NCI-H2171 (cell line): ENCODE results near the gene ZNF865.

Source experiments
- DNase-seq: peaks from one replicate; lab custom pipeline; 2025; lab: John Stamatoyannopoulos, UW

ZNF865 gene

GRCh38 chr19:55623561-55623960 is 18.1 kb downstream of the ZNF865 start:
- no peak for DNase-seq

DNA sequence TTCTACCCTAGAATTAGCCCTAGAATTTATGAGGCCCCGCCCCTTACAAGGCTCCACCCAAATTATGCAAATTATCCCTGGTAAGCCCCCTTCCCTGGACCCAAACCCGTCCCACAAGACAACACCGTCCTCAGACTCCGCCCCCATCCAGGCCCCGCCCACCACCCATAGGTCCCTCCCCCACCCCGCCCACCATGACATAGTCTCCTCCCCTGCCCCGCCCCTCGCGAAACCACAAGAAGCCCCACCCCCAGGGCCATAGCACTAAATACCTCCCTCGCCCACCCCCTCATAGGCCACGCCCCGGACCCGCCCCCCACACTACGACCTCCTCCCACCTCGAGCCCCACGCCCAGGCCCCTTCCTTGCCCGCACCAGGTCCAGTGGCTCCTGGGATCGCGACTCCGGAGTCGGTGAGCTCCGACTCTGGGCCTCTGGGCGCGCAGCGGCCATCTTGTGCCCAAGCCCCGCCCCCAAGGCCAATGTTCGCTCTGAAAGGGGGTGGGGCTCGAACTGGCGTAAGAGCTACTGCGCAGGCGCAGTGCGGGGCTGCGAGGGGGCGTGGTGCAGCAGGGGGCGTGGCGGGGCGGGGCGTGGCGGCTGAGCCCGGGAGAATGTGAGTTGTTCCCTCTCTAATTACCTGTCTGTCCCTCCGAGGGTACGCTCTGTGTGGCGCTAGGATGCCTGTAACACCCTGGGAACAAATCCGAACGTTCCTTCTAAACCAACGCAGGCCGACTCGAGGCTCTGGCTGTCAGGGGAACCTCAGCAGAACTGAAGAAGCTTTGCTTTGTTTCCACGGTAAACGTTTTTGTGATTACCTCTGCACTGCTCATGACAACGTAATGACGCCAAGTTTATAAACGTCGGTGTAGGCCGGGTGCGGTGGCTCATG is 18.9 kb downstream of the ZNF865 start, which contains the start of gene ZNF784:
Gene ZNF784 (minus strand): TSS at position 458 of the 895 bp plus-strand sequence. CDS start 5 bp downstream, at position 453.
- peak; percentile 93 for DNase-seq

DNA sequence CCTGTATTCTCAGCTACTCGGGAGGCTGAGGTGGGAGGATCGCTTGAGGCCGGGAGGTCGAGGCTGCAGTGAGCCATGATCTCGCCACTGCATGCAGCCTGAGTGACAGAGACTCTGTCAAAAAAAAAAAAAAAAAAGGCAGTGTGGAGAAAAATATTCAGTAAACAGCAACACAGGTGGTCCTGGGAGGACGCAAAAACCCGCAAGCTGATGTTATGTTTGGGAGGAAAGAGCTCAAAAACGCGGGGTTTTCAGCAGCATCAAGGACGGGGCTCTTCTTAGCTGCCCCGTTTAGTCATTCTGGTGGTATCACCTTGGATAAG is 19.5 kb downstream of the ZNF865 start:
- no peak for DNase-seq

DNA sequence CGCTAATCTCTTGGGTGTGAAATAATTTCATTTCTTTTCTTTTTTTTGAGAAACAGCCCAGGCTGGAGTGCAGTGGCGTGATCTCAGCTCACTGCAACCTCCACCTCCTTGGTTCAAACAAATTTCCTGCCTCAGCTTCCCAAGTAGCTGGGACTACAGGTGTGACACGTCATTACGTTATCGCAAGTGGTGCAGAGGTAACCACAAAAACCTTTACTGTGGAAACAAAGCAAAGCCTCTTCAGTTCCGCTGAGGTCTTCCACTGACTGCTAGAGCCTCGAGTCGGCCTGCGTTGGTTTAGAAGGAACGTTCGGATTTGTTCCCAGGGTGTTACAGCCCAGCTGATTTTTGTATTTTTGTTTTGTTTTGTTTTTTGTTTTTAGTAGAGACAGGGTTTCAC is 20.9 kb downstream of the ZNF865 start:
- no peak for DNase-seq

DNA sequence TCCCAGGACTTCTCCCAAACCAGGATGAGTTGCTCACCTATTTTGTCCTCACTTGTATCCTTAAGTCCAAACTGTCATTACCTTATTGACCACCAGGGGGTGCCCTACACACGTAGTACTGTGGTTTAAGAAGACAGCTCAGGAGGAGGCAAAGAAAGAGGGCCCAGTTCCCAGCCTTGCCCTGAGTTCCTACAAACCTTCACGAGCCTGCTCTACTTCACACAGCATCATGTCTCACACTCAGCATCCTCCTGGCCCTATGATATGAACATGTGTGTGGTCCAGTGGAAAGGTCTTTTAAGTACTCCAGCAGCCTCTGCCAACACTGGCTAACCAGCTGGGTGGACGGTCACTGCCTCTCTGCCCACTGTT is 27.0 kb downstream of the ZNF865 start:
- DNase-seq, result peak; percentile 64

DNA sequence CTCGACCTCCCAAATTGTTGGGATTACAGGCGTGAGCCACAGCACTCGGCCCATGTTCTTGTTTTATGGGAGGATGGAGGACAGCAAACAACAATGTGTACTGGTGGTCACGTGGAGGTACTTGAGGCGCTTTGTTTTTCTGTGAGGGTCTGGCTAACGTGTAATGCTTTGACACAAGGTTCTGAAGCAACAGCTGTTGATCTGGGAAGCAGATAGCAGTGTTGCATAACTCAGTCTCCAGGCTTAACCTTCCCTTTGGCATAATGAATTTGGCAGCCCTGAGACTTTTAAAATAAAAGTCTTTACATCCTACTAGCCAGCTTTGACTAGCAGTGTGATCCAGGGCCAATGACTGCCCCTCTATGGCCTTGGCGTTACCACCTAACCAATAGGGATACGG is 28.4 kb downstream of the ZNF865 start:
- DNase-seq, result no peak

DNA sequence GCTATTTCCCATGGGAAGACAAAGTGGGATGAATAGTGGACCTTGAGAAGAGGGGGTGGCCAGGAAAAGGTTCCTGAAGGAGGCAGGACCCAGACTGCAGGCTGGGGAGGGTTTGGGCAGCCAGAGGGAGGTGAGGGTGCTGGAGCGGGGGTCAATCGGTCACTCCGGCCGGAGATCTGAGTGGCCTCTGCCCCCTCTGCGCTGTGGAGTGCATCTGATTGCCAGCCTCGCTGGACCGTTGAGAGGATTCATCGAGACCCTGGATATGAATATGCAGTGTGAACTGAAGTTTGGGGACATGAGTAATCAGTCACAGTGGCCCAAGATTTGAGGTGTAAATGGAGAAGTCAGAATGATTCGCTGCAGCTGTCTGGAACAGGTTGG is 29.9 kb downstream of the ZNF865 start:
- DNase-seq, result no peak

DNA sequence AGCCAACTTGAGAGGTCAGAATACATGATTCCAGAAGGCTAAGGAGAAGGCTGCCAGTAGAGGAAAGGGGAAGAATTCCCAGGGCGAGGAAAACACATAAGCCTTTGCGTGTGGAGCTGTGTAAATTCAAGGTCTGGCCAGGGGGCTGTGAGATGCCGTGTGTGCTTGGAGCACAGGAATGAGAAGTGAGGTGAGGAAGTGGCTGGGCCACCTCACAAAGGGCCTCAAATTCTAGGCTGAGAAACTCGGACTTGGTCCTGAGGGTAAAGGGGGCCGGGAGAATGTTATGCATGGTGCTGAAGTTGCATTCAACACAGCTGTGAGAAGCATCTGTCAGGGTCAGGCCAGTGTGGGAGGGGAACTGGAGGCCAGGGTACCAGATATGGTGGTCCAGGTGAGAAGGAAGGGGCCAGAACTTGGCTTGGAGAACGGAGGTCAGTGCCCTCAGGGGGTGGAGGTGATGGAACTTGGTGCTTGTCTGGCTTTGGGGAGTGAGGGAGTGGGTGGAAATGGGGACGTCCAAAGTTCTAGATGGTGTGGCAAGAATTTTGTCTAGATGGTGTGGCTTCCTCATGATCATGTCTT is 30.5 kb downstream of the ZNF865 start:
- no peak for DNase-seq

GRCh38 chr19:55636723-55637122 is 31.3 kb downstream of the ZNF865 start:
- DNase-seq, result no peak

DNA sequence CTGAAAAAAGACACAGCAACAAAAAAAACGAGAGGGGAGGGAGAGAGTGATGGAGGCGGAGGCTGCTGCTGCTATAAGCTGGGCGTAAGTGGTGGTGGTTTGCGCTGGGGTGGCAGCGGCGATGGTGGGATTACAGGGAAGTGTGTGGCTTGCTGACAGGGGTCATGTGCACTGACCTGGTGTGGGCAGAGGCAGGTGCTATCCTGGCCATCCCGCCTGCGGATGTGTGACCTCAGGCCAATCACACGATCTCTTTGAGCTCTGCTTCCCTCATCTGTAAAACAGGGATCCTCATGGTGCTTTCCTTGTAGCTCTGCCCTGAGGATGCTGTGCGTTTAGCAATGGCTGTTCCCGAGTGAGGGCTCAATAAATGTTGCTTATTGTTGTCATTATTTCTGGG is 32.1 kb downstream of the ZNF865 start:
- no peak for DNase-seq

DNA sequence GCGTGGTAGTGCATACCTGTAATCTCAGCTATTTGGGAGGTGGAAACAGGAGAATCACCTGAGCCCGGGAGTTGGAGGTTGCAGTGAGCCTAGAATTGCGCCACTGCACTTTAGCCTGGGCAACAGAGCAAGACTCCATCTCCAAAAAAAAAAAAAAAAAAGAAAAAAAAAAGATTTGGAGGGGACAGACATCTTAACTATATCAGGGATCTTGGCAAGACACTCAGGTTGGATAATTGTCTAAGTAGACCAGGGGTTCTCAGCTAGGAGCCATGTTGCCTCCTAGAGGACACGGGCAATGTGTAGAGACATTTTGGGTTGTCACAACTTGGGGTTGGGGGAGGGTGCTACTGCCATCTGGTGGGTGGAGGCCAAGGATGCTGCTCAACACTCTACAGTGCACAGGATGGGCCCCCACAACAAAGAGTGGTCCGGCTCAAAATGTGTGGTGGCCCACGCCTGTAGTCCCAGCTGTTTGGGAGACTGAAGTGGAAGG is 33.5 kb downstream of the ZNF865 start:
- no peak for DNase-seq

GRCh38 chr19:55640043-55640576 is 34.7 kb downstream of the ZNF865 start:
- DNase-seq, result no peak

DNA sequence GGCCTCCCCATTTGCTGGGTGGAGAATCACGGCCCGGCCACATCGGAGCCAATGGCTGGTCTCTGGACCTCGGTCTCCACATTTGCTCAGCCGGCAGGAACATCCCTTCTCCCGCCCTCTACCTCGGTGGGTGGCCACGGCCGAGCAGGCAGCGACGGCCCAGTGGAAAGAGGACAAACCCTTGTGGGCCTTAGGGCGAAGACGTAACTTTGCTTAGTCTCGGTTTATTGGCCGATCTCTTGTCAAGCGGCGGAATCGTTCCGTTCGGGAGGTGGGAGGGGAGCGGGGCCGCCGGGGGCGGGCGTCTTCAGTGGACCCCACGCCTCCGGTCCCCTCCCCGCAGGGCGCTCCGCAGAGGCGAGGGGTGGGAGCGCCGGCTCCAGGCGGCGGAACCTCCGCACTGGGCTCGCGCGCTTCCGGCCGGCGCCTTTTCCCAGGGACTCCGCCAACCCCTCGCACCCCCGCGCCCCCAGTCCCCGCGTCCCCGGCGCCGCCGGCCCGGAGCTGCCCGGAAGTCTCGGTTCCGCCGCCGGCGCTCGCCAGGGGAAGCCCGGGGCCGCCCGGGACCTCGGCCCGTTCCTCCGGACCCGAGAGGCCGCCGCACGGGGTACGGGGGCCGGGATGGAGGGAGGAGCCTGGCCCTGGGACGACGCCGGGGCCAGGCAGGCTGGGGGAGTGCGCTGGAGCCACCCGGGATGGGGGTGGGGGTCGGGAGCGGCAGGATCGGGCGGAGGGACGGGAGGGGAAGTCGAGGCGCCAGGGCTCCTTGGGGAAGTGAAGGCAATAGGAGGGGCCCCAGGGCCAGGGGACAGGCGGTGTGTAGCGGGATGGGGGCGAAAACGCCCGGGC is 35.4 kb downstream of the ZNF865 start, which contains the start of gene ZNF580:
Gene ZNF580 (plus strand): TSS at position 426 of the 849 bp plus-strand sequence. CDS start 1,507 bp downstream, outside the sequence.
- peak; percentile 73 for DNase-seq

DNA sequence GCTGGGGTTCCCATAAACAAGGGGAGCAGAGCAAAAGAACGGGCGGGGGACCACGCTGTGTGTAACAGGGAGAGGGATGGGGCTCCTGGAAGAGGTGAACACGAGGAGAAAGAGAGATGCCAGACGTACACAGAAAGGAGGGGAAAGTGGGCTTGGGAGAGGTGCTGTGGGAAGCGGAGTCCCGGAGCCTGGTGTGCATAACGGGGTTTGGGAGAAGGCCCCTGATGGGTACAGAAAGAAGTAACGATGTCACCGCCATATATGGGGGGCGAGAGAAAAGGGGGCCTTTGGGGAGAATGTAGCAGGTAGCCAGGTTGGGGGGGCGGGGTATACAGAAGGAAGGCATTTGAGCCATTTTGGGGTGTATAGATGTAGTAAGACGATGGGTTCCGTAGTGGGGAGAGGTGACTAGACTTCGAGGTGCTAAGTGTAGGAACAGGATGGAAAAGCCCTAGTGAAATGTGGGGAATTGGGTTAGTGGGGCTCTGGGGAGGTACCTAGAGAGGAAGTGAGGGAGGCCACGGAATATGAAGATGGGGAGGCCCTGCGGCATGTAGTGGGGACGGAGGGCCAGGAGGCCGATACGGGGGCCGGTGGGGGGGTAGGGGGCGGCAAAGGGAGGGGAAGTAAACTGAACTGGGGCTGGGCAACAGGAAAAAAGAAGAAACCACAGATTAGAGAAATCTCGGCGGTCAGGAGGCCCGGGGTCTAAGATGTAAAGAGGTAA is 36.1 kb downstream of the ZNF865 start:
- peak; percentile 56 for DNase-seq

GRCh38 chr19:55642153-55643002 is 36.9 kb downstream of the ZNF865 start:
- DNase-seq, result no peak

DNA sequence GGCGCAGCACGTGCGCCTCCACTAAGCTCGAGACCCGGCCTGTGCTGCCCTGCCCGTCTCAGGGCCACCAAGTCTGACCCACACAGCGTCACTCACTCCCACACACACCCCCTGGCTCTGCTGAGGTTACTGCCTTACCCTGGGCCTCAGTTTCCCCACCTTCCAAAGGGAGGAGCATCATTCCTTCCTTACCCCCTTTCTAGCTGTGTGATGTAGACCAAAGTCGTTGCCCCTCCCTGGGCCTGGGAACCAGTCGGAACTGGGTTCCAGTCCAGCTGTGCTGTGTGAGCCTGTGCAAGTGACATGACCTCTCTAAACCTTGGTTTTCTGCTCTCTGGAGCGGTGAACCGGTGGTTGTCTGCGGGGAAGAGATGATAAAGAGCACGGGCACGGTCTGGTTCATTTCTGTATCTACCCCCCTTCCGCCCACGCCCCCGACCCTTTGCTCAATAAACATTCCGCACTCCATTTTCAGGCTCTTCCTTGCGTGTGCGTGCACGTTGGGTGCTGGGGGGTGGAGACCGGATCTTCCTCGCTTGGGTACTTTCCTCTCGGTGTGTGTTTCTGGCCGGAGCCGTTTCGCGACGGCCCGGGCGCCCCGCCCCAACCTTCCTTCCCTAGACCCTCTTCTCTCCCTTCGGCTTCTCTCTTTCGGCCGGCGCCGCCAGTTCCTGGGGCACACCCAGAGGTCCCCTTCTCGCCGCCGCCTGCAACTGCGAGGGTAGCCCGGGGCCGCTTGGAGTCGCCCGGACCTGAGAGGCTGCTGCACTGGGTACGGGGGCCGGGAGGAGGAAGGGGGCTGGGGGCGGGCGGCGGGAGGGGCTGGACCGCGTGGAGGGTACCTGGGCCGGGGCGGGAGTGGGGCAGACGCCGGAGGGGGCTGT is 37.8 kb downstream of the ZNF865 start, which contains the start of gene ZNF581:
Gene ZNF581 (plus strand): TSS at position 647 of the 884 bp plus-strand sequence. CDS start 923 bp downstream, outside the sequence.
- peak; percentile 72 for DNase-seq

DNA sequence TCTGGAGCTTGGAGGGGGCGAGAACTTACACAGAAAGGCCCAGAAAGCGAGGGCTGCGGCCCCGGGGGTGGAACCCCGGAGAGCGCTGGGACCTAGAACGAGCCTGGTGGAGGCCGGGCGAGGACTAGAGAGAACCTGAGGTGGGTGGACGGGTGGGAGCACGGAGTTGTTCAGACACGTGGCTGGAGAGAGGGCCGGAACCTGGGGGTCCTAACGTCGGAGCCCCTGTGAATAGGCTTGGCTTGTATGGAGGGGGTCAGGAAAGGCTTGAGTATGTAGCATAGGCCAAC is 38.4 kb downstream of the ZNF865 start:
- no peak for DNase-seq

- DNase-seq, result no peak
Observed at GRCh38 chr19:55644191-55644833, 38.9 kb downstream of the ZNF865 start.
